ENCODE results near the gene ZMYND8.

Gene ZMYND8

DNA sequence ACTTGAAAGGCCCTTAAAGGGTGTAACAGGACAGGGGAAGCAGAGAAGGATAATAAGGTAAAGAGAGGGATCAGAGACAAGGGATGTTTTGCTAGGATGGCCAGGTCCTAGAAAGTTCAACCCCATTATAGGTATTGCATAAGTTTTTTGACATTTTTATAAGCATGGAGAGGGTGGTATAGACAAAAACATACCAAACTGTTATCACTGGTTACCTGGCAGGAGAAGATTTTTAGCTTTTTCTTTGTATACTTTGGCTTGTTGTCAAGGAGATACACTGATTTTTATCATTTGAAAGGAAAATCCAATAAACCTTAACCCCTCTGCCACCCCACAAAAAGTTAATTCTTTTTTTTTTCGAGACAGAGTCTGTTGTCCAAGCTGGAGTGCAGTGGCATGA, 28.4 kb downstream of the ZMYND8 start:
- TF ChIP-seq, protein P1, sequence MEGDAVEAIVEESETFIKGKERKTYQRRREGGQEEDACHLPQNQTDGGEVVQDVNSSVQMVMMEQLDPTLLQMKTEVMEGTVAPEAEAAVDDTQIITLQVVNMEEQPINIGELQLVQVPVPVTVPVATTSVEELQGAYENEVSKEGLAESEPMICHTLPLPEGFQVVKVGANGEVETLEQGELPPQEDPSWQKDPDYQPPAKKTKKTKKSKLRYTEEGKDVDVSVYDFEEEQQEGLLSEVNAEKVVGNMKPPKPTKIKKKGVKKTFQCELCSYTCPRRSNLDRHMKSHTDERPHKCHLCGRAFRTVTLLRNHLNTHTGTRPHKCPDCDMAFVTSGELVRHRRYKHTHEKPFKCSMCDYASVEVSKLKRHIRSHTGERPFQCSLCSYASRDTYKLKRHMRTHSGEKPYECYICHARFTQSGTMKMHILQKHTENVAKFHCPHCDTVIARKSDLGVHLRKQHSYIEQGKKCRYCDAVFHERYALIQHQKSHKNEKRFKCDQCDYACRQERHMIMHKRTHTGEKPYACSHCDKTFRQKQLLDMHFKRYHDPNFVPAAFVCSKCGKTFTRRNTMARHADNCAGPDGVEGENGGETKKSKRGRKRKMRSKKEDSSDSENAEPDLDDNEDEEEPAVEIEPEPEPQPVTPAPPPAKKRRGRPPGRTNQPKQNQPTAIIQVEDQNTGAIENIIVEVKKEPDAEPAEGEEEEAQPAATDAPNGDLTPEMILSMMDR (IDR thresholded peaks at IDR 0.05; ENCODE audit: insufficient read depth, low read depth, low read length, missing control alignments), result no peak
- no peak overlapping the region for H3K4me3 ChIP-seq (ENCODE audit: low read depth, low read length)
- no peak for DNase-seq (ENCODE audit: low read depth)

DNA sequence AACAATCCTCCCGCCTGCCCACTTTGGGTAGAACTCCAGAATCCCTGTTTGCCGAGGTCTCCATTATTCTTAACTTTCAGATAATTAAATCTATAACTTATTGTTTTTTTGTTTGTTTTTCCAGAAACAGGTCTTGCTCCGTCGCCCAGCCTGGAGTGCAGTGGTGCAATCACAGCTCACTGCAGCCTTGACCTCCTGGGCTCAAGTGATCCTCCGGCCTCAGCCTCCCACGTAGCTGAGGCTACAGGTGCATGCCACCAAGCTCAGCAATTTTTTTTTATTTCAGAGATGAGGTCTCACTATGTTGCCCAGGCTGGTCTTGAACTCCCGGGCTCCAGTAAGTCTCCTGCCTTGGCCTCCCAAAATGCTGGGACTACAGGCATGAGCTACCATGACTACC, 28.8 kb downstream of the ZMYND8 start:
- H3K4me3 ChIP-seq (ENCODE audit: low read depth, low read length), result no peak overlapping the region
- no peak for DNase-seq (ENCODE audit: low read depth)
- TF ChIP-seq, protein P1 (IDR thresholded peaks at IDR 0.05; ENCODE audit: insufficient read depth, low read depth, low read length, missing control alignments), result no peak

DNA sequence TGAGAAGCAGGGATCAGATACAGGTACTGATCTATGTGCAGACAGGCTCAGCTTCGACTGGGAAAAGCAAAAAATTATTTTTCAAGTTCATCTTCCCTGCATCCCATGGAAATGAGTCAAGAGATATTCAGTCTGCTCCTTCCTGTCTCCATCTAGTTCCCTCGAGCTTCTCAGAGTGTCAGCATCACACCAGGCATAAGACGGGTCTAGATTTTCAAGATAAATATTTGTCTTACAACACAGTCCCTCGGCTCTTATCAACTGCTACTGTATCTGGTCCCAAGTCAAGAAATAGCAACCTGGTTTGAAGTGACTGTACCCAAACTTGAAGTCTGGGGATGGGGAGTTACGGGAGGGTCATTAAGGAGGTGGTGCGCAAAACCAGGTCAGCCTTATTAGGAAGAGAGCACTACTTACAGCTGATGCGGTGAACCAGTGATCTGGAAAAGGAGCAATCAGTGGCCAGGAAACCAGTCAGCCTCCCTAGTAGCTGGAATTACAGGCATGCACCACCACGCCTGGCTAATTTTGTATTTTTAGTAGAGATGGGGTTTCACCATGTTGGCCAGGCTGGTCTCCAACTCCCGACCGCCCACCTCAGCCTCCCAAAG, 29.7 kb downstream of the ZMYND8 start:
- H3K4me3 ChIP-seq (ENCODE audit: low read depth, low read length), result no peak overlapping the region
- no peak for DNase-seq (ENCODE audit: low read depth)
- TF ChIP-seq, protein P1 (IDR thresholded peaks at IDR 0.05; ENCODE audit: insufficient read depth, low read depth, low read length, missing control alignments), result no peak

DNA sequence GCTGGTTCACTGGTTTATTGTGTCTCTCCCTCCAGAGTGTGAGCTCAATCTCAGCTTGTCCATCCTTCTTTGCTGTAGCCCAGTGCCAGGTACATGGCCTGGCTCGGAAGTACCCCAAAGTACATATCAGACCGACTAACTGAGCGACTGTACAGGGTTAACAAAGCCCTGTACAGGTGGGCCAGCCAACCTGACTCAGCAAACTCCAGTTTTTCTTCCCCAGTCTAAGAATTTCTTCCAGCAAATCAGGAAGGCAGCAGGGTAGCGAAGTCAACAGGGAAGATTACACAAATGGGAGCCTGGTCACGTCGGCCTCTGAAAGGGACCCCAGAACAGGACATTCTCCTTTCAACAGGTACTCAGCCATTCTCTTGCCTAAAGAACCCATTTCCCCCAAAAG, 31.3 kb downstream of the ZMYND8 start:
- no peak overlapping the region for H3K4me3 ChIP-seq (ENCODE audit: low read depth, low read length)
- TF ChIP-seq, protein P1 (IDR thresholded peaks at IDR 0.05; ENCODE audit: insufficient read depth, low read depth, low read length, missing control alignments), result no peak
- DNase-seq (ENCODE audit: low read depth), result no peak

DNA sequence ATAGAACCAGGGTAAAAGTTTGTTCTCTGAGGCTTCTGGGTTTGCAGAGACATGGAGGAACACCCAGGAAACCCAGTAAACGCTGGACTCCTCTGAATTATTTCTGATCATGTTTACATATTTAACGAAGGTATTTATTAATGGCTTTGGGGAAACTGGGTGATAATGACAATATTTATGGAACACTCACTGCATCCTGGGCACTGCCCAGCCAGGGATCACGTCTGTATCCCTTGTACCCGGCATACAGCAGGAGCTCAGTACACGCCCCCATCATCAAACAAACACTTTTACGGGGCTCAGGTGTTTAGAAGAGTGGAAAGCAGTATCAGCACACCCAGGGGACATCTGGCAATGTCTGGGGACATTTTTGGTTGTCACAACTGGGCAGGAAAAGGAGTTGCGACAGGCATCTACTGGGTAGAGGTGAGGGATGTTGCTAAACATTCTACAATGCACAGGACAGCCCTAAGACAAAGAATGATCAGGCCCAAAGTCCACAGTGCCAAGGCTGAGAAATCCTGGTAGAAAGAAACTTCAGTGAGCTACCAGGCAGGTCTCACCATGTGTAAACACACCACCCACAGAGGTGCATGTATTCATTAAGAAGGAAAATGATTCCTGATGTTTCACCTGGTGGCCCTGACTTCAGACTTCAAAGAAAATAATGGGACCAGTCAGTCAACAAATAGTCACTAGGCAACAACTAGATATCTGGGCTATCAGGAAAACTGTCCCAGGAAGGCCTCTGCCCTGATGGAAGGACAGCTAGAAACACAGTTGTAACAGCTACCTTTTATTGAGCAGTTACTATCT, 35.3 kb downstream of the ZMYND8 start:
- DNase-seq (ENCODE audit: low read depth), result no peak
- TF ChIP-seq, protein P1 (IDR thresholded peaks at IDR 0.05; ENCODE audit: insufficient read depth, low read depth, low read length, missing control alignments), result no peak
- no peak overlapping the region for H3K4me3 ChIP-seq (ENCODE audit: low read depth, low read length)

DNA sequence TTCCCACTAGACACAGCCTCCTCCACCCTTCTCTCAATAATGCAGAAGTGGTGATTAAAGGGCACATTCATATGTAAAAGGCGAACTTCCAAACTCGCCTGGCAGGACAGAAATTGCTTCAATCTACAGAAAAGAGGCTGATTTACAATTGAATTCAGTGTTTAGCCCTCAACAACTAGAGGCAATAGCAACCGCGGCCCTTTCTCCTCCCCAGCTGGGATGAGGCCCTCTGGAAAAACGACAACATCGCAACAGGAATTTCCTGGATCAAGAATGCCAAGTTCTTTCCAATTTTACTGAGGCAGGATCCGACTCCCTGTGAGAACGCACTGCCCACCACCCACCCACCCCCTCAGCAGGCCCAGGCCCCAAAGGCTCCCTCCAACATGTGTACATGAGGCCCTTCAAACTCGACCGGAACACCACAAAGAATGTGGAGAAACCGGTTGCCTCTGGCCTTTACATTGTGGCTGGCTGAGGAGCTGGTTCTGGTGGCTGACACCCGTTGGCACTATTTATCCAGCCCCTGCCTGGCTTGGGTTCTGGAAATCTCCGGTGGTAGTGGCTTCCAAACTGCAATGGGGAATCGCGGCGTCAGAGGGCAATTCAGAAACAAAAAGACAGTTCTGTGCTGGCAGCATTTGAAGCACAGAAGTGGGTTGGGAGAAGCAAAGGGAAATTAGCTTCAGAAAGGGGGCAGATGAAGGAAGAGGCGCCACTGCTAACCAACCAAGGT, 36.8 kb downstream of the ZMYND8 start:
- H3K4me3 ChIP-seq (ENCODE audit: low read depth, low read length), result no peak overlapping the region
- TF ChIP-seq, protein P1 (IDR thresholded peaks at IDR 0.05; ENCODE audit: insufficient read depth, low read depth, low read length, missing control alignments), result no peak
- DNase-seq (ENCODE audit: low read depth), result no peak
